GM18861 (cell line): ENCODE measurements around the gene ACVRL1.
"Not testable (repeated sequence)": the region's sequence is repeated elsewhere in the genome, so short reads cannot be mapped to it uniquely, and the experiment has no call there.

Source experiments
- ATAC-seq: cut with Tn5 transposase; IDR thresholded peaks from one replicate; pipeline ENCODE4 v1.9.1; 2021; ENCODE audit not compliant: unreplicated experiment

The ACVRL1 gene

DNA sequence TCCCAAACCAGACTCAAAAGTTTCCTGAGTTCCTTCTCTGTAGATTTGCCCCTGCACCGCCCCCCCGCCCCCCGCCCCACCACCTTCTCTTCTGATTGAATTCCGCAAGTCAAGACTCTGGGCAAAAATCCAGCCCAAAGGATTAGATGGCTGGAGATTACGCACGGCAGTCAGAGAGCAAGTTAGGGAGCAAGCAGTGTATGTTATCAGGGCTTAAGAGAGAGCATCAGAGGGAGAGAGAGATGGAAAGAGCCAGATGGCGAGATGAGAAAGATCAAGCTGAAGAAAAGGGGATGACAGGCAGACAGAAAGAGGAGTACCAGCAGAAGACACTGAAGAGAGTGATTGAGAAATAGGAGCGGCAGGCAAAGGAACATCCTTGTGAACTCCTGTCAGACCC, 33.3 kb upstream of the ACVRL1 start:
- no peak for ATAC-seq

DNA sequence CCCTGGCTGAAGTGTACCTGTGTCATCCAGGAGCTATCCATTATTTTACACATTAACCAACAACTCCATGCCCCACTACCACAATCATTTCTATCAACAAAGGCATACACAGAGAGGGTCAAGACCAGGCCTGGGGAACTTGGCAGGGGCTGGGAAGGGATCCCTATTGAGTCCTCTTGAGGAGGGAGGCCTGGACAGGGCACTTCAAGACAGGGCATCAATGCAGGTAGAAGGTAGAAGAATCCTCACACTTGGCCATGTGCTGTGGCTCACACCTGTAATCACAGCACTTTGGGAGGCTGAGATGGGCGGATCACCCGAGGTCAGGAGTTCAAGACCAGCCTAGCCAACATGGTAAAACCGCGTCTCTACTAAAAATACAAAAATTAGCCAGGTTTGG, 32.8 kb upstream of the ACVRL1 start:
- no peak for ATAC-seq

DNA sequence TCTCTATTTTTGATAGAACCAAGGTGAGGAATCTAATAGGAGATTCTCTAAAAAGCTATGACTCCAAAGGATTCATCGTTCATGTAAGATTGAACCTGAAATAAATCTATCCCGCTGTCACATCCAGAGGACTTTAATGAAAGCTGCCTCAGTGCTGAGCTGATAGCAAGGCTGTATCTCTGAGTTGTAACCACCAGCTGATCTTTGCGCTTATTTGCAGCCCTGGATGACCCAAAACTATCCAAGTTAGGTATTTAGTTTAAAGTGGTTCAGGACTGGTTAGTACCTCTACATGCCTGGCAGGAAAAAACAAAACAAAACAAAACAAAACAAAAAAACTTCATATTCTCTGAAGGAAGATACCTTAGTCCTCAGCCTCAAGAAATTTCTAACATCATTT, 28.2 kb upstream of the ACVRL1 start:
- no peak for ATAC-seq

DNA sequence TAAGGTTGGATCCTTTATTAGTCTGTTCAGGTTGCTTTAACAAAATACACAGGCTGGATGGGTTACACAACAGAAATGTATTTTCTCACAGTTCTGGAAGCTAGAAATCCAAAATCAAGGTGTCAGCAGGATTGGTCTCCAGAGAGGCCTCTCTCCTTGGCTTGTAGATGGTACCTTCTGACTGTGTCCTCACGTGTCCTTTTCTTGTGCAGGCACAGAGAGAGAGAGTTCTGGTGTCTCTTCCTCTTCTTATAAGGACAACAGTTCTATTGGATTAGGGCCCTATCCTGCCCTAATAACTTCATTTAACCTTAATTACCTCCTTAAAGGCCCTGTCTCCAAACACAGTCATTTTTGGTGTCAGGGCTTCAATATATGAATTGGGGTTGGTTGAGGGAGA, 24.0 kb upstream of the ACVRL1 start:
- no peak for ATAC-seq

DNA sequence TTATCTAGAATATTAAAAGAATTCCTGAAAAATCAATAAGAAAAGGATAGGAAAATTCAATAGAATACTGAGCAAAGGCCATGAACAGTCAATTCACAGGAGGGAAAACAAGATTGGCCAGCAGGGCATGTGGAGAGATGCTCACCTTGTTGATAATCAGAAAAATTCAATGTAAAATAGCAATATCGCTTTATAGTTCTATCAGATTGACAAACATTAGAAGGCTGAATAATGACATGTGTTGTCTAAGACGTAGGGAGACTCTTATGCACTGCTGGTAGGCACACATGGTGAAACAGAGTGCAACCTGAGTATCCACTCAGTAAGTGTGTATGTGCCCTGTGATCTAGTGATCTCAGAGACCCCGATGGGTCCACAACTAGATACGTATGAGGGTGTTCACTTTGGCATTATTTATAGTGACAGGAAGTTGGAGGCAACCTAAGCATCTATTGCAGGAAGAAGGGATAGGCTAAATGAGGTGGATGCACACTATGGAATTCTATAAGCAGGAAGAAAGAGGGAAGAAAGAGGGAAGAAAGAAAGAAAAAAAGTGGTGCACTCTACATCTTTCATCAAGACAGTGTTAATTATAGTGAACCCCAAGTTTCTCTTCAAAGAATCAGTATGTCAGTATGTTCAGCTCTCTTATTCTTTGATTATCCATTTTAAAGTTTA, 23.2 kb upstream of the ACVRL1 start:
- ATAC-seq: no peak

DNA sequence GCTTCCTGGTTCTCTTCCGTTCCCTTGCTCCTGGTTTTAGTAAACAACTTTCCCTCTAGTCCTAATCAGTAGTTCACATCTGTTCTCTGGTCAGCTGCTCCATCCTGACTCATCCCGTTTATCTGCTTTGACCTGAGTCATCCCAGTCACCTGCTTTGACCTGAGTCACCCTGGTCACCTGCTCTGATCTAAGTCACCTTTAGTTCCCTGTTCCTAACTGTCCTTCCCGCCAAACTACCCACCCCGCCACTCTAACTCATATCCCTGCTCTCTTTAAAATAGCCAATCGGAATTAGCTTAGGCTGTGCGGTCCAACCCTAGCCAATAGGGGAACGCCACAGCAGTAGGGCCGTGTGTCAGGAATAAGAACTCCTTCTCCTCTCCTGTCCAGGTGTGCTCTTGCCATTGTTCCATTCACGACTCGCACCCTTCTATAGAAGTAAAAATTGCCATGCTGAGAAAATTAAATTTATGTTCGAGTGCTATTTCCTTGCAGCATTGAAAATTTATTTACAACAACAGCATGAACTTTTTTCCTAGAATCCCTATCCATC, 22.6 kb upstream of the ACVRL1 start:
- ATAC-seq: no peak

DNA sequence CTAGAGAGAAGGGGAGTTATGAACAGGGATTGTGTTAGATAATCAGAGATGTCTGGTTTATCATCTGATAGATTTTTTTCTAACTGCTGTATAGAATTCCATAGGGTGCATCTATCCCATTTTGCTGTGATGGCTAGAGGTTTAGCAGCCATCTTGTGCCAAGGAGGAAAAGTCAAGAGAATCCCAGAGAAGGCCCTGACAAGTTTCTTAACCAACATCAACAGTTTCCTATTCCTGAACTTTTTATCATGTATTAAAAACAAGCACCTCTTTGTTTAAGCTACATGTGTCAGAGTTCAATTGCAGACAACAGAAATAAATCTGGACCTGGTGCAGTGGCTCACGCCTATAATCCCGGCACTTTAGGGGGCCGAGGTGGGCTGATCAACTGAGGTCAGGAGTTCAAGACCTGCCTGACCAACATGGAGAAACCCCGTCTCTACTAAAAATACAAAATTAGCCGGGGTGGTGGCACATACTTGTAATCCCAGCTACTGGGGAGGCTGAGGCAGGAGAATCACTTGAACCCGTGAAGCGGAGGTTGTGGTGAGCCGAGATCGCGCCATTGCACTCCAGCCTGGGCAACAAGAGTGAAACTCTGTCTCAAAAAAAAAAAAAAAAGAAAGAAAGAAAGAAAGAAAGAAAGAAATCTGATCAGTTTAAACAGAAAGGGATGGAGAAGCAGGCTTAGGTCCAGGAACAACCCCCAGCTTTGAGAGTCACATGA, 21.8 kb upstream of the ACVRL1 start:
- ATAC-seq: not testable (repeated sequence)

DNA sequence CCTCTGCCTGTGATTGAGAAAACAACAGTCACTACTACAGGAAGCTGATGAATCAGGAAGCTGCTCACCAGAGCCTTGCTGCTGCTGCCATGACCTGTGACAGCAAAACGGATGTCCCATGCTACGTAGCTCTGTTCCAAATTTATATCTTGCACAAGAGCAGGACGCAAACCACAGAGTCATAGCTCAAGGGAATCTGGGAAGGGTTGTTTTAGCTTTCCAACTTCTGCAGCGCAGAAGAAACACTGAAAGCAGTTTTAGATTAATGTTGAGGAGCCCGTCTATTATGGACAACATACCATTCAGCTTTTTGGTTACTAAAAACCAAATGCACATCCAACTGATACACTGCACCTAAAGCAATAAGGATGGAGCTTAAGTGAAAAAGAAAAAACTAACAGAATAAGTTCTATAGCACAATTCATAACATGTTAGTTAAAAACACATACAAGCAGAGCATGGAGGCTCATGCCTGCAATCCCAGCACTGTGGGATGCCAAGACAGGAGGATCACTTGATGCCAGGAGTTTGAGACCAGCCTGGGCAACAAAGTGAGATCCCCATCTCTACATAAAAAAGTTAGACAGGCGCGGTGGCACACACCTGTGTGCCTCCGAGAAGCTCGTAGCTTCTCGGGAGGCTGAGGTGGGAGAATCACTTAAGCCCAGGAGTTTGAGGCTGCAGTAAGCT, 21.1 kb upstream of the ACVRL1 start:
- no peak for ATAC-seq

DNA sequence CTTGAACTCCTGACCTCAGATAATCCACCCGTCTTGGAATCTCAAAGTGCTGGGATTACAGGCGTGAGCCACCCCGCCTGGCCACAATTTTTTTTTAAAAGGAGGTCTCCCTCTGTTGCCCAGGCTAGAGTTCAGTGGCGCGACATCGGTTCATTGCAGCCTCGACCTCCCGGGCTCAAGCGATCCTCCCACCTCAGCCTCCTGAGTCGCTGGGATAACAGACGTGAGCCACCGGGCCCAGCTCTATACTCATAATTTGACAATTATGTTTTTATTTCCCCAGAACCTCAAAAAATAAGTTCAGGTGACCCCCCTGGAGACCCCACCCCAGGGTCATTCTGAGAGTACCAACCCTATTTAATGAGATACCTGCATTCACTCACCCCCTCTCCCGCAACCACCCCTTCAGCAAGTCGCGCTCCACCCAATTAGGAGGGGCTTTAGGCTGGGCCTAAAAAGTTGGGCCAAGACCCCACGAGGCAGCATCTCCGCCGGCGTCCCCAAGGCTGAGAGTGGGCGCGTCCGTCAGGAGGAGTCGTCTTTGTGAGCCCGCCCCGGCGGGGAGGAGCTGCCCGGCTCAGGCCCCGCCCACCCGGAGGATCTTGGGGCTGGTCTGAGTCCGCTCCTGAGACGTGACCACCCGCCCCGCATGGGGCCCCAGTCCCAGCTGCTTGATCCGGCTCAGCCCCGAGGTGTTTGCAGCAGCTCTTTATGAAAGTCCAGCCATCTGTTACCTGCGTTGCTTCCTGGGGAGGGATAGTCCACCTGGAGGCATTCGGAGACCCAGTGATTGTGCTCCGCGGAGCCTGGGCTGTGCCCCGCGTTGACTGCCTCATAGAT, 19.6 kb upstream of the ACVRL1 start, which contains the start of gene ANKRD33:
TSS of gene ANKRD33 (plus strand) at position 628 of the 840 bp plus-strand sequence. CDS start at position 712, 84 bp downstream.
- no peak for ATAC-seq

DNA sequence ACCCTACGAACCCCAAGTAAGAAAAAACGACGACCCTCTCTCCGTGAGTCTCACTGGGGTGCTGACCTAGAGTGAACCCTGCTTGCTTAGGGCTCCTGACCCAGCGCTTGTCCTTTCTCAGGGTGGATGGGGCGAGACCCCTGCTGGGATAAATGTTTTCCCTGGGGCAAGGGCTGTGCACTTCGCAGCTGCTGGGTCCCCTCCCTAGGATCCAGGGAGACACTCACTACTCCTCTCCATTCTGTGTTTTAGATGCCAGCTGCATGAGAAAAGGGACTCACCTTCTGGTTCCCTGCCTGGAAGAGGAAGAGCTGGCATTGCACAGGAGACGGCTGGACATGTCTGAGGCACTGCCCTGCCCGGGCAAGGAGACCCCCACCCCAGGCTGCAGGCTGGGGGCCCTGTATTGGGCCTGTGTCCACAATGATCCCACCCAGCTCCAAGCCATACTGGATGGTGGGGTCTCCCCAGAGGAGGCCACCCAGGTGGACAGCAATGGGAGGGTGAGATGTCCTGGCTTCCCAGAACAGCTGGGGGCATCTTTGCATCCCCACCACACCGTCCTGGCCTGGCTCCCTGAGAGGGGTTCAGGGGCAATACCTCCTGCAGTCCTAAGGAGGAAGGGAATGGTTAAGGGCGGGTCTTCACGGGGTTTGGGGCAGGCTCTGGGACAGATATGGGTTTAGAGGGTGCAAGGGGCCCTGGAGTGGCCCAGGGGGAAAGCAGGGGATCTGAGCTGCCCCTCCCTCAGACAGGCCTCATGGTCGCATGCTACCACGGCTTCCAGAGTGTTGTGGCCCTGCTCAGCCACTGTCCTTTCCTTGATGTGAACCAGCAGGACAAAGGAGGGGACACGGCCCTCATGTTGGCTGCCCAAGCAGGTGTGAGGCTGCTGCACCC, 18.7 kb upstream of the ACVRL1 start:
- ATAC-seq: no peak

DNA sequence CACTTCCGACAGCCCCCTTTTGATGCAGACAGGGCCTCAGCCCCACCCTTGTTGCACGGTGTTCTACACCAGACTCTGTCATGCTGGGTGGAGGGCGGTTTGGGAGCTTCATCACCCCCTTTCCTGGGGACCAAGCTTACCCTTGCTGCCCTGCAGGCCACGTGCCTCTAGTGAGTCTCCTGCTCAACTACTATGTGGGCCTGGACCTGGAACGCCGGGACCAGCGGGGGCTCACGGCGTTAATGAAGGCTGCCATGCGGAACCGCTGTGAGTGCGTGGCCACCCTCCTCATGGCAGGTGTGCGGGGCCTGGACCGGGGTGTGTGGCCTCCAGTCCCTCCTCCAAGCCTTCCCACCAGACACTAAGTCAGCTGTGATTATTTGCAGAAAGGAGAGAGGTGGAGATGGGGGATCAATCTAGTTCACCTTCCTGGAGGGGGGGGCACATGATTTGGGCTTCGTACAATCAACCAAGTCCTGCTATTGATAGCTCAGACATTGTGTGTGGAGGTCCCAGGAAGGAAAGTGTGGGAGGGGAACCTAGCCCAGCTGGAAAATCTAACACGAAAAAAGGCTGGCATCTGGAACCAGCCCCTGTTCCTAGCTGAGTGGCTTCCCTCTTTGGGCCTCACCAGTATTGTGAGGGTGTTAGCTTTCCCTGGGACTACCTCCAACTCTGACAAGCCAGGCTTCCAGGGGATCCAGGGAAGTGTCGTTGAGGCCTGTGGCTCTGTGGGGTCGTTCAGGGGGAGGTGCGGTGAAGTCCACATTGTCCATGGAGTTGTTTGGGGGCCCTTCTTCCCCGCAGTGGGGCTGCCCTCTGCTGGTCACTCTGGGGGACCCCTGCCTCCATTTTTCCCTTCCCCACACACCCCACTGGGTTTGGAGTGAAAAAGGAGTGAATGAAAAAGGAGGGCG, 17.8 kb upstream of the ACVRL1 start:
- no peak for ATAC-seq

DNA sequence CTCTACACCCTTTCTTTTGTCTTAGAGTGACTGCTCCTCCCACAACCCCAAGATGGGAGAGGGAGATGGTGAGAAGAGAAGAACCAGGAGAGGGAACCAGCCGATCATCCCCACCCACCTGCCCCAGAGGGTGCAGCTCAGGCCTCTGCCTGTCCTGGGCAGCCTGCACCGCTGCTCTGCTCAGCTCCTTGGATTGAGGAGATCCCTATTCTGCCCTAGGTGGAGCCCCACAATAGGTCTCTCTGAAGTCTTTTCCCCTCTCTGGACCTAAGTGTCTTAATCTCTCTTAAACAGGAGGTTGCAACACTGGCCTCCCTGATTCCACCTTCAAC, 17.2 kb upstream of the ACVRL1 start:
- ATAC-seq: no peak

DNA sequence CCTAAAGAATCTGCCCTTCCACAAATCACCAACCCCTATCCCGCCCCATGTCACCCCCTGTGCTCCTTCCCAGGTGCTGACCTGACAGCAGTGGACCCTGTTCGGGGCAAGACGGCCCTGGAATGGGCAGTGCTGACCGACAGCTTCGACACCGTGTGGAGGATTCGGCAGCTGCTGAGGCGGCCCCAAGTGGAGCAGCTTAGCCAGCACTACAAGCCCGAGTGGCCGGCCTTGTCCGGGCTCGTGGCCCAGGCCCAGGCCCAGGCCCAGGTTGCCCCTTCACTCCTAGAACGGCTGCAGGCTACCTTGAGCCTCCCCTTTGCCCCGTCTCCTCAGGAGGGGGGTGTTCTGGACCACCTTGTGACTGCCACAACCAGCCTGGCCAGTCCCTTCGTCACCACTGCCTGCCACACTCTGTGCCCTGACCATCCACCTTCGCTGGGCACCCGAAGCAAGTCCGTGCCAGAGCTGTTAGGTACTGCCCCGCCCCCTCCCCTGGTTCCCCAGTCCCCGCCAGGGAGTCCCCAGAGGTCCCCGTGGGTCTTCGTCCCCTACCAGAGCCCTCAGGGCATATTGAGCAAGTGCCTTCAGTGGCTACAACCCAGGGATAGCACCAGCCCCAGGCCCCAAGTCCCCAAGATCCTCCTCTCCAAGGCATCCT, 16.7 kb upstream of the ACVRL1 start:
- ATAC-seq: no peak

DNA sequence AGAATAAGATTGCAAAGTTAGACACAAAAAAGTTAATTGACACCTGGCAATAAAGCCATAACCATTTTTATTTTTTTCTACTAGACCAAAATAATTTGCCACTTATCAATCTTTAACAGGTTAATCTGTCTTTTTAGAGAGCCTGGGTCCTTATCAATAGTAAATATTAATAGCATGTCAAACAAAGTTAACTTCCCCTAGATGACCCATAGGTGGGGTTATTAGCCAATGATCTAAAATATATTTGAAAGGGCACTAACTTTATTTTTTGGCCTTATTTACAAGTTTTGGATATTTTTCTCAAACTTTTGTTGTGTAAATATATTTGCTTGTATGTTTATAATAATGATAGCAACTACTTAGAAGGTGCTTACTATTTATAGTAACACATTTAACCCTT, 15.5 kb upstream of the ACVRL1 start:
- no peak for ATAC-seq

DNA sequence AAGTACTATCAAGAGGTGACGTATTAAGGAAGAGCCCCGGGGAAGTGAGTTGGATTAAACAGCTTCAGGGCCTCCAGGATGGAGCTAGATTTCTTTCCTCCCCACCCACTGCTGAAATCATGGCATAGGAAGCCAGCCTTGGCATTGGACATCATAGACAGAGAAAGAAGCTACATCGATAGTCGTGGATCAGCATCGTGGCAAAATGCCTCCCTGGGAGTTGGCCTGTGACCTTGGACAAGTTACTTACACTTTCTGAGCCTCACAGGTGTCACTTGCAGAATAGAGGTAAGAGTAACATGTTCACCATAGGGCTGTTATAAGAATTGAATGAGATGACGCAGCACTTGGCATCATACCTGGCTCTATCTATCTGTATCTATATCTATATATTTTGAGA, 13.5 kb upstream of the ACVRL1 start:
- ATAC-seq: no peak

DNA sequence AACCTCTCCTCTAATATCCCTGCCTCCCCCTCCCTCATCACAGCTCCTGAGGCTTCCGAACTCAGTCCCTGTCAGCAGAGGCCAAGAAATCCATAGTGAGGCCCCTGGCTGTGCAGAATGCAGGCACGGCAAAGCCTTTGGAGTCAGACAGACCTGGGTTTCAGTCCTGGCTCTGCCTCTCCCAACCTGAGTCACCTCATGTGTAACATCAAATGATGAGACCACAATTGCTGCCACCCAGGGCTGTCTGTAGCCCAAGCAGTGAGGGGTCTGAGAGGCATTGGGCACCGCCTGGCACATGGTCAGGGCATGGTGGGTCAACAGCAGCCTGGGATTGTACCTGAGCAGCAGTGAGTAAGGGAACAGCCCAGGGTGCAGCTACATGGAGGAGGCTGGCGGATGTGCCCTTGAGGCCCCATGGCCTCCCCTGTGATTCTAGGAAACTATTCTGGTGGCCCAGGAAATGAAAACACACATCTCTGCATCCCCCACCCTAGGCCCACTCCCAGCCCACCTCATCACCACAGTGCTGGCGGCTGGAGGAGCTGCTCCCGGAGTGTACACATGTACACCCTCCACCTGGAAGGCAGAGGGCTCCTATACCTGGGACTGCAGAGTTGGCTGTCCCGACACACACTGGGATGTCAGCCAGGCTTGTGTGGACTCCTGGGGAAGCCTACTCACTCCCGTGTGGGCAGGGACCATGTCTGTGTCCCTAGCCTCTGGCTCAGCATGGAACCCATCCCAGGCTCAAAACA, 11.7 kb upstream of the ACVRL1 start:
- ATAC-seq: no peak

DNA sequence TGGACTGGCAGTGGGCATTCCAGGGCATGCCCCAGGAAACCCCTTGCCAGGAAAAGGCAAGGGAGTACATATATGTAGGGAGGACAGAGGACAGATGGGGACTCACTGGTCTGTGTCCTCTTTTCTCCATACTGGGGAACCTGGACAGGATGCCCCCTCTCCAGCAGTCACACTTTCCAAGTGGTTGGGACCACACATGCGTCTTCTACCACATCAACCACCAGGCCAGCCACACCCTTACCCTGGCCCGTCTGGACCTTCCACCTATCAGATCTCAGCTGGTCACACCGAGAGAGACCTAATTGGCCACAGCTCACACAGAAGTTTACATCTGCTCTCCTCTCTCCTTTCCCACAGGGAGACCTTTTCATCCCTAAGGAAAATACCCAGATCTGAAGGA, 11.1 kb upstream of the ACVRL1 start:
- no peak for ATAC-seq

DNA sequence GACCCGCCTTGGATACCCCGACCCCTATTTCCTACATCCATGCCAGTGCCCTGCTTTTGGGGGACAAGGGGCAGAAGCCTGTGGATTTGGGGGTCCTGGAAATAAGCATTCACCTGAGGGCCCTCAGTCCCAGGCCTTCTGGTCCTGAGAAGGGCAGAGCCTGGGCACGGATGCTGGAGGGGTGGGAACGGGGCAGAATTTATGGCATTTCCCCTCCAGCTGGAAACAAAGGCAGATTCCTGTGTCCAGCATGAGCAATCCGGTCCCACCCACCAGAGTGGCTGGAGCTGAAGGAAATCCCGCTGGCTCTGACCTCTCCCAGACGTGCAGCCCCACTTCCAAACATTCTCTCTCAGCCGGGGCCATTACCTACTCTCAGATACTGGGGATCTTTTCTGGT, 10.1 kb upstream of the ACVRL1 start:
- no peak for ATAC-seq
